ENCODE data around the gene TP73.

TP73 gene

DNA sequence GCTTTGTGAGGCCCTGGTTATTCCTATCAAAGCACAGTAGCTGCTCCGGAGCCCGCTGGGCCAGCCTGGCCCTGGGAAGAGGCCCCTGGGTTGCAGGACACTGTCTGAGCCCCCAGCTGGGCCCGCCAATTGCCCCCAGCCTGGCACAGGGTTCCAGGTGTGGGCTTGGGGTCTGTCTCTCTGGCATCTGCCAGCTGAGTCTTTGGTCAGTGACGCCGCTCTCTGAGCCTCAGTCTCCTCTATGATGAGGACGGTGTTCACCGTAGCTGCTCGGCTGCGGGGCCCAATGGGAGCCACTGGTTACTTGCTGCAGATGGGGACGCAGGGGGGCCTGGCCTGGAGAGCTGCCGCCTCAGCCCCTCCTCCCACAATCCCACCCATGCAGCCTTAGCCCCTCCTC, 41.0 kb downstream of the TP73 start:
- Histone ChIP-seq H3K27me3 (replicated peaks; ENCODE audit: control insufficient read depth, insufficient read depth, low read length) (no peaks in the 10 kb centered on the region), H3K36me3 (ENCODE audit: control insufficient read depth, insufficient read depth, low read length) (peaks cover 2% of the 10 kb centered on the region), H3K4me3 (replicated peaks; ENCODE audit: low read depth, low read length) (no peak overlapping the region)
- TF ChIP-seq, protein P1, sequence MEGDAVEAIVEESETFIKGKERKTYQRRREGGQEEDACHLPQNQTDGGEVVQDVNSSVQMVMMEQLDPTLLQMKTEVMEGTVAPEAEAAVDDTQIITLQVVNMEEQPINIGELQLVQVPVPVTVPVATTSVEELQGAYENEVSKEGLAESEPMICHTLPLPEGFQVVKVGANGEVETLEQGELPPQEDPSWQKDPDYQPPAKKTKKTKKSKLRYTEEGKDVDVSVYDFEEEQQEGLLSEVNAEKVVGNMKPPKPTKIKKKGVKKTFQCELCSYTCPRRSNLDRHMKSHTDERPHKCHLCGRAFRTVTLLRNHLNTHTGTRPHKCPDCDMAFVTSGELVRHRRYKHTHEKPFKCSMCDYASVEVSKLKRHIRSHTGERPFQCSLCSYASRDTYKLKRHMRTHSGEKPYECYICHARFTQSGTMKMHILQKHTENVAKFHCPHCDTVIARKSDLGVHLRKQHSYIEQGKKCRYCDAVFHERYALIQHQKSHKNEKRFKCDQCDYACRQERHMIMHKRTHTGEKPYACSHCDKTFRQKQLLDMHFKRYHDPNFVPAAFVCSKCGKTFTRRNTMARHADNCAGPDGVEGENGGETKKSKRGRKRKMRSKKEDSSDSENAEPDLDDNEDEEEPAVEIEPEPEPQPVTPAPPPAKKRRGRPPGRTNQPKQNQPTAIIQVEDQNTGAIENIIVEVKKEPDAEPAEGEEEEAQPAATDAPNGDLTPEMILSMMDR (IDR thresholded peaks at IDR 0.05; ENCODE audit: insufficient read depth, low read length, poor library complexity, severe bottlenecking) = no peak
- no peak for DNase-seq (ENCODE audit: extremely low read depth, insufficient read length)

DNA sequence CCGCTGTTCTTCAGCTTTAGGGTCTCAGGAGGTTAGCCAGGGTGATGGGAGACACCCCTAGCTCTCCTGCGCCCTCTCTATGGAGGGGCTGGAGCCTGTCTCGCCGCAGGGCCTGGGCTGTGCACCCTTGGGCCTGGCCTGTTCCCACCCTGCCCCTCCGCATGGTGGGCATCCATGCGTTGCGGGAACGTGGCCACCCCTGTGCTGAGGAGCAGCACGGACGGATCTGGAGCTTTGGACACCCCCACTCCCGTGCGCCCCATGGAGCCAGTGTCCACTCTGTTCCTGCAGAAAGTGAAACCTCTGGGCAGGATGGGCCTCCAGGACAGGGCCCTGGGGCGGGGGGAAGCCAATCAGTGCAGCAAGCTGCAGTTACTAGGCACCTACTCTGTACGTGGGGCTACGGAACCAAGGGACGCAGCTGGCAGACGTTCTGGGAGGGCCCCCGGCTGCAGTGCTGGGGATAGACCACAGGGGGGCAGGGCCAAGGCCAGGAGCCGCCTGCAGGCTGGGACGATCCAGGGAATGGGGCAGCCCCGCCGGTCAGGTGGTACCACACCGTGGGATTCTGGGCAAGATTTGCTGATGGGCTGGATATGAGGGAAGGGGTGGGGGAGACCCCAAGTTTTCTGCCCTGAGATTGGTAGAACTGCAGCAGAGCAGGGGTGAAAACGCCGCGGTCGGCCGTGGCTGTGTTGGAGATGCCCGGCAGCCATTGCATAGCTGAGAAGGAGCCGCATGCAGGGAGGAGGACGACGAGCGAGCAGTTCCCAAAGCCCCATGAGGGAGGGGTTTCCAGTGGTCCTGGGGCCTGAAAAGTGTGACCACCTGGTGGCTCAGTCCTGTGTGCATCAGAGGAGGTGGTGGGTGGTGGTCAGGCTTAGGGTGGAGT, 43.3 kb downstream of the TP73 start:
- H3K36me3 ChIP-seq (ENCODE audit: control insufficient read depth, insufficient read depth, low read length) = peaks cover 2% of the 10 kb centered on the region
- H3K27me3 ChIP-seq (replicated peaks; ENCODE audit: control insufficient read depth, insufficient read depth, low read length) = no peaks in the 10 kb centered on the region
- TF ChIP-seq, protein P1 (IDR thresholded peaks at IDR 0.05; ENCODE audit: insufficient read depth, low read length, poor library complexity, severe bottlenecking) = peak; percentile 90
- H3K4me3 ChIP-seq (replicated peaks; ENCODE audit: low read depth, low read length) = no peak overlapping the region
- DNase-seq (ENCODE audit: extremely low read depth, insufficient read length) = no peak

DNA sequence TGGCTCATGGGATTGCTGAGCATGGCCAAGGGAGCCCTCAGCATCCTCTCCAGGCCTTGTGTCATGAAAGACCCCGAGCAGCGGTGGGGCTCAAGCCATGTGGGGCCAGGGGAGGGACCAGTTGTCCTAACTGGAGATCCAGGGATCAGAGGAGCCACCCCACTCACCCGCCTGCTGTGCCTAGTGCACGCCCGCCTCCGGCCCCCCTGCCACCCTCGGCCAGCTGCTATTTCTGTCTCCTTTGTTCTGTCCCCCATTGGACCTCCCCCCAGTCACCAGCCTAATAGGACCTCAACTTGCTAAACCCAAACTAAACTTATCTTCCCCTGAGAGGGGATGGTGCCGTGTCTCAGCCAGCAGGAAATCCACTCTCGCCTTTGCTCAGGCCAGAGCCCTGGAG, 44.4 kb downstream of the TP73 start:
- TF ChIP-seq, protein P1 (IDR thresholded peaks at IDR 0.05; ENCODE audit: insufficient read depth, low read length, poor library complexity, severe bottlenecking) = no peak
- no peaks in the 10 kb centered on the region for H3K27me3 ChIP-seq (replicated peaks; ENCODE audit: control insufficient read depth, insufficient read depth, low read length)
- H3K4me3 ChIP-seq (replicated peaks; ENCODE audit: low read depth, low read length) = no peak overlapping the region
- DNase-seq (ENCODE audit: extremely low read depth, insufficient read length) = no peak
- H3K36me3 ChIP-seq (ENCODE audit: control insufficient read depth, insufficient read depth, low read length) = peaks cover 2% of the 10 kb centered on the region

DNA sequence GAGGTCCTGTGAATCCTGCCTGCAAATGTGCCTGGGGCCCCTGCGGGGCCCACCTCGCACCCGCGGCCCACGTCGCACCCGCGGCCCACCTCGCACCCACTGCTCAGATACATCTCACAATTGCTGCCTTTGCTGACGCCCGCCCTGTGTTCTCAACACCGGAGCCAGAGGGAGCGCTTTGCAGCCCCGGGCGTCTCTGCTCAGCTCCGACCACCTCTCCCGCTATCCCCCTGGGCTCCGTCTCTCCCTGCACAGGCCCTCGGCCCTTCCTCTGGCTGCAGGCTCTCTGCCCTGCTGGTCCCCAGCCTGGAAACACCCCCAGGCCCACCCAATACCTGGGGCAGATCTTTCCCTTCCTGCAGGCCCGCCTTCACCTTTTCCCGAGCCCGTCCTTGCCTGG, 44.8 kb downstream of the TP73 start:
- peaks cover 2% of the 10 kb centered on the region for H3K36me3 ChIP-seq (ENCODE audit: control insufficient read depth, insufficient read depth, low read length)
- TF ChIP-seq, protein P1 (IDR thresholded peaks at IDR 0.05; ENCODE audit: insufficient read depth, low read length, poor library complexity, severe bottlenecking) = no peak
- no peak for DNase-seq (ENCODE audit: extremely low read depth, insufficient read length)
- no peaks in the 10 kb centered on the region for H3K27me3 ChIP-seq (replicated peaks; ENCODE audit: control insufficient read depth, insufficient read depth, low read length)
- H3K4me3 ChIP-seq (replicated peaks; ENCODE audit: low read depth, low read length) = no peak overlapping the region

DNA sequence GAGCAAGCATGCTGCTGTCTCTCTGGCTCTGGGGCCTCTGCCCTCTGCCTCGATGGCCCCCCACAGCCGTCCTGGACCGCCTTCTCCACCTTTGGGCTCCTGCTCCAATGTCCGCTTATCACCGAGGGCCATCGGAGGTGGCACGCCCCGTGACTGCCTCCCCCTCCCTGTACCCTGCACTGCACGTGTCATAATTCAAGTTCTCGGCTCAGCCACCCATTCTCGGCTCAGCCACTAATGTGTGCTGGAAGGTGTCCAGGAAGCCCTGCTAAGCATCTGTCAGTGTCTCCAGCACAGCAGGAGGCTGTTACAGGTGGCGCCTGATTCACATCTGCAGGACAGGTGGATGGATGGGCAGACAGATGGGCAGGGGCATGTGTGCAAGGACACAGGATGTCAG, 45.5 kb downstream of the TP73 start:
- Histone ChIP-seq H3K4me3 (replicated peaks; ENCODE audit: low read depth, low read length) (no peak overlapping the region), H3K27me3 (replicated peaks; ENCODE audit: control insufficient read depth, insufficient read depth, low read length) (no peaks in the 10 kb centered on the region), H3K36me3 (ENCODE audit: control insufficient read depth, insufficient read depth, low read length) (peaks cover 2% of the 10 kb centered on the region)
- DNase-seq (ENCODE audit: extremely low read depth, insufficient read length) = no peak
- TF ChIP-seq, protein P1 (IDR thresholded peaks at IDR 0.05; ENCODE audit: insufficient read depth, low read length, poor library complexity, severe bottlenecking) = no peak
